CD4-positive, alpha-beta T cell (primary cell): ENCODE data around the gene NCAPG2. TPM values are rescaled to one million over a fixed set of nuclear protein-coding genes. Genes with fewer than 3 reads are reported as not detected.

Experiments used
- ATAC-seq: fragments of 200-7000 bp; cut with Tn5 transposase; one replicate; pipeline ENCODE4 v1.10.0; 2022; ENCODE audit warnings: mild to moderate bottlenecking; ENCODE audit not compliant: poor library complexity
- CTCF ChIA-PET: fragments of 350-600 bp; sonication (Branson Sonifier 250); formaldehyde crosslinking; loops from one replicate; lab custom pipeline; 2021; ENCODE audit warnings: antibody characterized with exemption, inconsistent platforms; lab: Charles Lee
- POLR2A ChIA-PET: fragments of 350-600 bp; sonication (Branson Sonifier 250); formaldehyde crosslinking; loops from one replicate; lab custom pipeline; 2021; ENCODE audit warnings: antibody characterized with exemption, inconsistent platforms; lab: Charles Lee
- DNase-seq, 14 experiments: peaks; one replicate each; pipeline ENCODE4 v3.0.0-alpha.2; 2013 to 2020; ENCODE audit warnings: mixed read lengths in 2 of 14
- H3K27ac ChIP-seq, 2 donors: one replicate each; pipeline versions ENCODE4 v1.5.1 to v1.7.0; 2013; ENCODE audit warnings: low read length in 2 of 2, low read depth in 1 of 2, mild to moderate bottlenecking in 1 of 2
- H3K27me3 ChIP-seq, 2 experiments: 1 replicate in 1 of 2; 2 replicates in 1 of 2; pipeline versions ENCODE4 v1.6.1 to v1.7.0; 2013; ENCODE audit warnings: low read length in 2 of 2, control low read depth in 1 of 2, mild to moderate bottlenecking in 1 of 2, moderate library complexity in 1 of 2; ENCODE audit not compliant: insufficient read depth in 2 of 2, control insufficient read depth in 1 of 2
- H3K36me3 ChIP-seq: one replicate; pipeline ENCODE4 v1.6.1; 2013; ENCODE audit warnings: low read length, control low read depth; ENCODE audit not compliant: insufficient read depth
- H3K4me1 ChIP-seq: one replicate; pipeline ENCODE4 v1.6.1; 2013; ENCODE audit warnings: low read length, control low read depth; ENCODE audit not compliant: insufficient read depth
- H3K4me3 ChIP-seq: one replicate; pipeline ENCODE4 v1.5.1; 2013; ENCODE audit warnings: mild to moderate bottlenecking, low read length, moderate library complexity
- H3K9me3 ChIP-seq, 2 experiments: 1 replicate in 1 of 2; 2 replicates in 1 of 2; pipeline versions ENCODE4 v1.6.1 to v1.7.0; 2013; ENCODE audit warnings: low read length in 2 of 2, mild to moderate bottlenecking in 2 of 2, control low read depth in 1 of 2, moderate library complexity in 1 of 2; ENCODE audit not compliant: control insufficient read depth in 1 of 2, insufficient read depth in 1 of 2
- H3K27ac Mint-ChIP-seq: one replicate; pipeline ENCODE4 v1.8.0; 2020; ENCODE audit warnings: mixed read lengths
- H3K27me3 Mint-ChIP-seq: one replicate; pipeline ENCODE4 v1.8.0; 2021; ENCODE audit warnings: mixed read lengths
- H3K36me3 Mint-ChIP-seq: one replicate; pipeline ENCODE4 v1.8.0; 2021; ENCODE audit warnings: low read depth, mixed read lengths
- H3K4me1 Mint-ChIP-seq: one replicate; pipeline ENCODE4 v1.8.0; 2021; ENCODE audit warnings: low read depth, mixed read lengths
- H3K4me3 Mint-ChIP-seq: one replicate; pipeline ENCODE4 v1.8.0; 2020; ENCODE audit warnings: mild to moderate bottlenecking, mixed read lengths
- H3K9me3 Mint-ChIP-seq: one replicate; pipeline ENCODE4 v1.8.0; 2020; ENCODE audit warnings: mixed read lengths
- CTCF ChIP-seq: fragments of 200-600 bp; IDR thresholded peaks from one replicate; pipeline ENCODE4 v1.8.0; 2022; ENCODE audit warnings: antibody characterized with exemption, mild to moderate bottlenecking
- intact Hi-C, 2 experiments: fragments of 100-400 bp; cut with DNase I in 1 of 2; cut with micrococcal nuclease in 1 of 2; formaldehyde crosslinking; loops; one replicate each; pipeline versions ENCODE4 v1.15.1 to v1.9.0; 2023 to 2025; cut with DNase I, micrococcal nuclease
- total RNA-seq, 174 experiments: library from RNA in 2 of 174; stranded (reverse) in 2 of 174; gene quantifications; one replicate each; pipeline ENCODE4 v1.2.3 and lab custom pipeline; 2021 to 2026

The NCAPG2 gene
- total RNA-seq, 2 experiments from 2014 or later, result 9.9 to 11.8 TPM

GRCh38 chr7:158733220-158733519, 28.6 kb upstream of the NCAPG2 start:
- ChIA-PET CTCF (no interaction called here), POLR2A (no interaction called here)
- ATAC-seq, result no peak
- Mint-ChIP-seq H3K4me3 (no peak overlapping the region), H3K27ac (peak overlapping the region; percentile 36), H3K9me3 (no peaks in the 10 kb centered on the region), H3K4me1 (peaks cover 13% of the 10 kb centered on the region), H3K36me3 (peaks cover 81% of the 10 kb centered on the region), H3K27me3 (no peaks in the 10 kb centered on the region)
- H3K27ac ChIP-seq, result no peak overlapping the region
- H3K4me3 ChIP-seq, result no peak overlapping the region
- H3K4me1 ChIP-seq, result no peaks in the 10 kb centered on the region
- H3K36me3 ChIP-seq, result peaks cover 72% of the 10 kb centered on the region
- no peaks in the 10 kb centered on the region for H3K9me3 ChIP-seq
- DNase-seq, result no peak
- intact Hi-C loops, result no loop called here
- TF ChIP-seq CTCF, result no peak
- H3K27me3 ChIP-seq, result no peaks in the 10 kb centered on the region

- Mint-ChIP-seq H3K36me3 (peaks cover 79% of the 10 kb centered on the region), H3K27ac (peak overlapping the region; percentile 36), H3K4me3 (no peak overlapping the region), H3K4me1 (peaks cover 13% of the 10 kb centered on the region), H3K27me3 (no peaks in the 10 kb centered on the region), H3K9me3 (no peaks in the 10 kb centered on the region)
- no peak overlapping the region for H3K27ac ChIP-seq
- H3K4me1 ChIP-seq, result no peaks in the 10 kb centered on the region
- TF ChIP-seq CTCF, result no peak
- ChIA-PET POLR2A (no interaction called here), CTCF (no interaction called here)
- no peak overlapping the region for H3K4me3 ChIP-seq
- H3K36me3 ChIP-seq, result peaks cover 67% of the 10 kb centered on the region
- no peaks in the 10 kb centered on the region for H3K27me3 ChIP-seq
- intact Hi-C loops, result no loop called here
- H3K9me3 ChIP-seq, result peaks cover 0 to 2% of the 10 kb centered on the region in 2 experiments
- ATAC-seq, result no peak
- DNase-seq, result no peak
Observed at GRCh38 chr7:158732494-158733219, 28.1 kb upstream of the NCAPG2 start.

- H3K4me1 Mint-ChIP-seq, result peaks cover 13% of the 10 kb centered on the region
- ChIA-PET CTCF (no interaction called here), POLR2A (no interaction called here)
- TF ChIP-seq CTCF, result no peak
- no peak for DNase-seq
- peaks cover 0 to 6% of the 10 kb centered on the region in 2 experiments for H3K9me3 ChIP-seq
- ATAC-seq, result no peak
- no peak overlapping the region for H3K4me3 ChIP-seq
- no peak overlapping the region for H3K4me3 Mint-ChIP-seq
- no peaks in the 10 kb centered on the region for H3K4me1 ChIP-seq
- H3K27me3 ChIP-seq, result no peaks in the 10 kb centered on the region
- H3K27ac Mint-ChIP-seq, result peak overlapping the region; percentile 36
- H3K36me3 ChIP-seq, result peaks cover 58% of the 10 kb centered on the region
- H3K27me3 Mint-ChIP-seq, result no peaks in the 10 kb centered on the region
- H3K36me3 Mint-ChIP-seq, result peaks cover 70% of the 10 kb centered on the region
- H3K27ac ChIP-seq, result no peak overlapping the region
- intact Hi-C loops, result no loop called here
- no peaks in the 10 kb centered on the region for H3K9me3 Mint-ChIP-seq
Observed at GRCh38 chr7:158731761-158732160, 27.2 kb upstream of the NCAPG2 start.
